CD1c-positive myeloid dendritic cell (primary cell): Measurements from ENCODE around the gene KCNG2.

ENCODE experiments used
- DNase-seq: peaks from one replicate; pipeline ENCODE4 v3.0.0-alpha.2; 2016; ENCODE audit errors: extremely low spot score

Gene KCNG2

DNA sequence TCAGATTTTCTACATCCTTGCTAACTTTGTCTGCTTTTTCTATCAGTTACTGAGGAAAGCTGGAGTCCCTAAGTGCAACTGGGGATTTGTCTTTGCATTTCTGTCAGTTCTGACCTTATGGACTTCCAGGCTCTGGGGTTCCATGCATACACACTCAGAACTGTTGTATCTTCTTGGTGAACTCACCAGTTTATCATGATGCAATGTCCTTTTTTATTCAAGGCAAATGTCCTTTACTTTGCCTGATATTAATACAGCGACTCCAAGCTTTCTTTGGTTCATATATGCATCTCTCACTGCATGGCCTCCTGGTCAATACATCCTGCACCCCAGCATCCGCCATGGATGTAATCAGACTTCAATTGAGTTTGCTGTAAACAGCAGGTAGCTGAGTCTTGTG, 109.0 kb downstream of the KCNG2 start:
- DNase-seq: no peak

DNA sequence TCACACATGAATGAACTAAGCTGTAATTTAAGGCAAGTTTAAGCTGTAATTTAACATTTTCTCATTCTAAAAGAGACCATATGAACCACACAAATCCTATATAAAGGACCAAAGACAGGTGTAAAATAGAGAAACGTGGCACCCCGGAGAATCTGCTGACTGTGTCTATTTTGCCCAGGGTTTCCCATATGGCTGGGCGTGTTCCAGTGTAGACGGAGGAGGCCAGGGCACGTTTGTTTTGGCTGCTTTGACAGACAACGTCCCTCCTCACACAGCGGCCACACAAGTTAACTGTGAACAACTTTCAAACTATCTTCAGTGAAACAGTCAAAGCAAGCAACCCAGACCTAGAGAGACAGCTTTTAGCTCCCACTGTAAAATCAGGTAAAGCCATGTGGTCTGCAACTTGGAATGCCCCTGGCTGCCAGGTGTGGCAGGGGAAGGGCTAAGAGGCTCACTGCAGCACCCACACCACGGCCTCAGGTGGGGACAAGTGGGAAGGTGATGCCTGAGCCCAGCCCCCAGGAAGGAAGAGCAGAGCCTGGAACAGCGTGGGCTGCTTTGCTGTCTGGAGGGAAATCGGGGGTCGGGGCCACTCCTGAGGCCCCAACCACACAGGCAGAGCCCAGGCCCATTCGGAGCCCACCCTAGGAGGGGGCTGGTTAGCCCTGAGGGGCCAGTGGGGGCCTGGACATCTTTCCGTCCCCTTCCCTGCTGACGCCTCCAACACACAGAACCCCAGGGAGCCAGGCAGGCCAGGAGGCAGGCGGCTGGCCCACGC, 113.0 kb downstream of the KCNG2 start:
- DNase-seq: no peak

DNA sequence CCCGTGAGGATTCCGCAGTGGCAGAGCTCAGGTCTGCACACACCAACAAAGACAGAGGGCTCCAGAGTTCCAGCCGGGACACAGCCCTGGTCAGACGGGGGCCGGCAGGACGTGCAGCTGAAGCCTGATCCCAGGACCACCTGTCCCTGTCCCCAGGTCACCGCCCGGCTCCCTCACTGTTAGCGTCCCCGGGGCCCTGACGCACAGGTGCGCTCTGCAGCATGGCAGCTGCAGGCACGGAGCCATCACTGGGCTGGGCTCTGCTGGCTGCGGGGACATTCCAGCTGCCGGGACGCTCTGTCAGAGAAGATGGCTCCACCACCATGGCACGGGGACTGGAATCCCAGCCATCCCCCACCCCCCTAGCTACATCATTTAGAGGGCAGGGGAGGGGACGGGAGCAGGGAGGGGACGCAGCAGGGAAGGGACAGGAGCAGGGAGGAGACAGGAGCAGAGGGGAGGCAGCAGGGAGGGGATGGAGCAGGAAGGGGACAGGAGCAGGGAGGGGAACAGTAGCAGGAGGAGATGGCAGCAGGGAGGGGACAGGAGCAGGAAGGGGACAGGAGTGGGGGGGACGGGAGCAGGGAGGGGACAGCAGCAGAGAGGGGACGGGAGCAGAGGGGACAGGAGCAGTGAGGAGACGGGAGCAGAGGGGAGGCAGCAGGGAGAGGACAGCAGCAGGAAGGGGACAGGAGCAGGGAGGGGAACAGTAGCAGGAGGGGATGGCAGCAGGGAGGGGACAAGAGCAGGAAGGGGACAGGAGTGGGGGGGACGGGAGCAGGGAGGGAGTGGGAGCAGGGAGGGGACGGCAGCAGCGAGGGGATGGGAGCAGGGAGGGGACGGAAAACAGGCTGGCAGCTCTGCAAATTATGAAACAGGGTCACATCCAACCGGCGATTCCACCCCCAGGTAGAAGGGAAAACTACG, 113.9 kb downstream of the KCNG2 start:
- no peak for DNase-seq

DNA sequence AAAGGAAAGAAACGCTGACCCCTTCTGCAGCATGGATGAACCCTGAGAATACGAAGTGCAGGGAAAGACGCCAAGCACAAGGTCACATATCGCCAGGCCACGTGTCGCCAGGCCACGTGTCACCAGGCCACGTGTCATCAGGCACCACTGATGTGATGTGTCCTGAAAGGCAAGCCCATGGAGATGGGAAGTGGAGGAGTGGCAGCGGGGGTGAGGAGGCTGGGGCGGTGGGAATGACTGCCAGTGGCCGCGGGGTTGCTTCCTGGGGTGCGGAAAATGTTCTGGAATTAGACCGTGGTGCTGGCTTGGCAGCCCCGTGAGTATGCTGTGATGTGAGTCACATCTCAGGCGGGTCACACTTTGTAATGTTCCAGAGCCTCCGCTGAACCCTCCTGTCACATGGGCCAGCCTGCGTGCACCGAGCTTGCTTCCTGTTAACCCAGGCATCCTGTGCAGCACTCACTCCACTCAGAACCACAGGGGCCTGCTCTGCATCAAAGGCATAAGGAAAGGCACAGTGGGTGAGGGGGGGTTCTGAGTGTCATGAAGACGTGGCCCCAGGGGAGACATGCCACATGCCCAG, 114.8 kb downstream of the KCNG2 start:
- no peak for DNase-seq

DNA sequence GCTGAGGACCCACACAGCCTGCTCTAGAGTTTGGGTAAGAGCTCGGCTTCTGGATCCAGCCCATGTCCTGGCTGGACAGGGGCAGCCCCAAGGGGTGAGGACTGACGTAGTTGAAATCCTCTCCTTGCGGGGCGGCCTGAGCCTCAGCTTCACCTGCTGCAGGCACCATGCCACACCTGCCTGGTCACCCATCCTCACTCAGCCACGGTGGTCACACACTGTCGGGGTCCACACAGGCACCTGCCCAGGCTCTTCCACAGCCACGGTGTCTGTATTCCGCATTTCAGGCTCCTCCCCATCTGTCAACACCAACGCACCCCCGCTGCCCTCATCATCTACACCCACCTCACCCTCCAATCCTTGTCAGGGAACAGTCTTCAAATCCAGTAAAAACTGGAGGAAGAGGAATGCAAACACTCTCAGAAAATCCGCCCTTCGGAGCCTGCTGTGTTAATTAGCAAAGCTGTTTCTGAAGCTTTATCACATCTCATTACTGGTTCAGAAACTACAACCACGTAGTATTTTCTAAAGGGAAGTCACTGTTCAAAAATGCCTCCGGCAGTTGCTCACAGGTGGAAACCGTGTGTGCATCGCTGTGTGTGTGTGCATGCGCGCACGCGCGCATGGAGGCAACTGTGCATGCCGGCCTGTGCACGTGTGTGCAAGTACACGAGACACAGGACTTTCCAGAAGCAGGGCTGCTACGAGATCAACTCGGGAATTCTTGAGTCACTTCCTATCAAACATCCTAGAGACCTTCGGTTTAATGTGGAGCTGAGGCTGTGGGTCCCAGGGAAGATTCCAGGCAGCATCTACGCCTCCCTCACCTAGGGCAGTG, 115.5 kb downstream of the KCNG2 start:
- no peak for DNase-seq

DNA sequence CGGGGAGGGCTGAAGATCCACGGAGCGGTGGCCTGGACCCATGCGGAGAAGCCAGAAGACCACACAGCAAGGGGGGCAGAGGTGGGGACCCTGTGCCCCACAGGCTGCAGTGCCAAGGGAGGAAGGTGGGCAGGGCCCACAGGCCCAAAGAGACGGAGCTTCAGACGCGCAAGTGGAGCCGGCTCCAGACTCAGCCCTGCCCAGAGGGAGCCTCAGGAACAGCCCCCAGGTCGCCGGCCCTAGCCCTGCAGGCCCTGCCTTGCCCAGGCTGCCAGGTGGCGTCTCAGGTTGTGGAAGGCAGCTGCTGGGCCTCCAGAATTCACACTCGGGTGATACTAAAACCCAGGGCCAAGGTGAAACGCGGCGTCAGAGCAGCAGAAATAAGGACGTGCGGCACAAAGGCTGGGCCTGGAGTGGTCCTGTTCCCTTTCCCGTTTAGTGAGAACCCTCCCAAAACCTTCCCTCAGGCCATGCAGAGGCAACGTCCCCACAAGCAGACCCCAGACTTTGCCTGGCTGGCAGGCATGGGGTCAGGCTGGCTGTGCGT, 116.9 kb downstream of the KCNG2 start:
- no peak for DNase-seq

DNA sequence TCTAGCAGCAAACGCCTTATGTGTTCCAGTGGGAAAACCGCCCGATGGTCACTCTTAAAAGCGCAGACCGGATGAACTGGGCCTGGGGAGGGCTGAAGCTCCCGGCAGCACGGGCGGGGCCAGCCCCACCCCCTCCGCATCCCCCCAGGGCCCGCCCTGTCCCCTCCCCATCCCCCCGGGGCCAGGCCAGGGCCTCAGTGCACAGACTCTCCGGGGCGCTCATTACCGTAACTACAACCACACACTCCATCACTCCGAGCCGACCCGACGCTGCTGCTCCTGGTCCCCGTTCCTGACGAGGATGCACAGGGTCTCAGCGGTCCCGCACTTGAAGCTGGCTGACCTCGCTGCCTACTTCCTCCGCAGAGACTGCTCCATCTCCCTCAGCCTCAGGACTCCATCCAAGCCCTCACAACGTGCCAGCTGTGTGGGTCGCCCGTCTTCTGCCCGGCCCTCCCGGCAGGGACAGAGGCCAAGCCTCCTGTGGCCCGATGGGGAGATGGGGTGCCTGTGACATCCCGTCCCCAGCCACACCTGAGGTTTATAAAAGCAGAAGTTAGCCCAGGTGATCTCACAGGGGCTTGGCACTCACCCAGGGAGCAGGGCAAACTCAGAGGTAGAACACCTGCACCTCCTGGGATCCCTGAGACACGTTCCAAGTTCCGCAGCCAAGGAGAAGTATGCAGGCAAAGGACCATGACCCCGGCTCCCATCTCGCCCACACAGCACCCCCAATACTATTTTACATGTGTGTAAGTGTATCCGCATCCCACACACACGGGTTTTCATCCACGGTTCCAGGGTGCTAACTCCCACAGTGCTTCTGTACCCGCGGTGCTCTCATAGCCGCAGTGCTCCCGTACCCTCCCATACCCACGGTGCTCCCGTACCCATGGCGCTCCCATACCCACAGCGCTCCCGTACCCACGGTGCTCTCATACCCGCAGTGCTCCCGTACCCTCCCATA, 117.7 kb downstream of the KCNG2 start:
- DNase-seq: no peak

DNA sequence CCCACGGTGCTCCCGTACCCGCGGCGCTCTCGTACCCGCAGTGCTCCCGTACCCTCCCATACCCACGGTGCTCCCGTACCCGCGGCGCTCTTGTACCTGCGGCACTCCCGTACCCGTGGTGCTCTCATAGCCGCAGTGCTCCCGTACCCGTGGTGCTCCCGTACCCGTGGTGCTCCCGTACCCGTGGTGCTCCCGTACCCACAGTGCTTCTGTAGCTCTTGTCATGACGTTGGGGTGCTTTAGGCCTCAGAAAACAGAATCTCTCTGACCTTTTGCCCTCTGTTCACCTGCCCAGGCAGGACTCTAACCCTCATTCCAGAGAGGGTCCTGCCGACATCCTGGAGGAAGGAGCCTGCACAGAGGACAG, 118.4 kb downstream of the KCNG2 start:
- no peak for DNase-seq

DNA sequence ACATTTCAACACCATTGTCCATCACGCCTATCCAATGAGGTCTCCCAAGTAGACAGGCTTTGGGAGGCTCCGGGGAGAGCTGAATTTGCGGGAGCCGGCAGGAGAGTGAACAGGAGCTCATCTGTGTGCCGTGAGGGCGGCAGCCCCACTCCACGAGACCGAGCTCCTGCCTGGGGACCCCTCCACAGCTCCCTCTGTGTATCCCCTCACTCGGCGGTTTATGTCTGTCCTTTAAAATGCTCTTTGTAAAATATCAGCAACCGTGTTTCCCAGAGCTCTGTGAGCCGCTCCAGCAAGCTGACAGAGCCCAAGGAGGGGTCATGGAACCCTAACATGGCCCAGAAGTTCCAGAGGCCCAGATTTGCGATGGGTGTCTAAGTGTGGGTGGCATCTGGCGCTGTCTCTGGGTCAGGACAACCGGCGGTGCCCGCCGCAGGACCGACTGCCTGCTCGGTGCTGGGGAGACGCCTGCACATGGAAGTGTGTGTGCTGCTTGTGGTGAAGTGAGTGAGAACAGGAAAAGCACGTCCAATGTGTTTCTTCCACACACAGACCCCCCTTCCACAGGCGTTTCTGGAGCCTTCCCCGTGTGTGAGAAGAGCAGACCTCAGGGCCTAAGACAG, 118.9 kb downstream of the KCNG2 start:
- no peak for DNase-seq

DNA sequence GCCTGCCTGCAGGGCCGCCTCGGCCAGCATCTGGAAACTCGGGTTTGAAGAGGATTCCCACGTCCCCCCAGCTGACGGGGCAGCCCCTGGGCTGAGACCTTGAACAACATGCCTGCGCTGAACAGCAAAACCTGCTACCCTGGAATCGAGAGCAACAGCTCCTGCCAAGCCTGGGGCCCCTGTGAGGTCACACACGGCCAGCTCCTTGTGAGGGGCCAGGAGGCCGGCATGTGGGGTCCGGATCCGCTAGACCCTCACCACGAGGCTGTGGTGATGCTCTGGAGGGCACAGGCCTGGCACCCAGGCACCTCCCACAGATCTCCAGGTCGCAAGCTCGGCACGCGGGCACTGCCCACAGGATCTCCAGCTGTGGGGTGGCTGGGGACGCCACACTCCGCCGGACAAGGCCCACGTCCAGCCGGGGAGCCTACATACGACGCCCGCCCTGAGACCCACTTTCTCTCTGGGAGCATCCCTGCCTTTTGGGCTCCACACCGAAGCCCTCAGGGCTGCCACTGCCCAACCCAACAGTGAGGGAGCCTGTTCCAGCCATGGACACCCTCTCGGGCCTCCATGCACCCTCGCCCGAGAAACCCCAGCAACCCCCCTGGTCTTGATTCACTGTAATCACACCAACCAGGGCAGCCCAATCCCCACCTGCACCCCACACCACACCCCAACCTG, 119.6 kb downstream of the KCNG2 start:
- DNase-seq: no peak

DNA sequence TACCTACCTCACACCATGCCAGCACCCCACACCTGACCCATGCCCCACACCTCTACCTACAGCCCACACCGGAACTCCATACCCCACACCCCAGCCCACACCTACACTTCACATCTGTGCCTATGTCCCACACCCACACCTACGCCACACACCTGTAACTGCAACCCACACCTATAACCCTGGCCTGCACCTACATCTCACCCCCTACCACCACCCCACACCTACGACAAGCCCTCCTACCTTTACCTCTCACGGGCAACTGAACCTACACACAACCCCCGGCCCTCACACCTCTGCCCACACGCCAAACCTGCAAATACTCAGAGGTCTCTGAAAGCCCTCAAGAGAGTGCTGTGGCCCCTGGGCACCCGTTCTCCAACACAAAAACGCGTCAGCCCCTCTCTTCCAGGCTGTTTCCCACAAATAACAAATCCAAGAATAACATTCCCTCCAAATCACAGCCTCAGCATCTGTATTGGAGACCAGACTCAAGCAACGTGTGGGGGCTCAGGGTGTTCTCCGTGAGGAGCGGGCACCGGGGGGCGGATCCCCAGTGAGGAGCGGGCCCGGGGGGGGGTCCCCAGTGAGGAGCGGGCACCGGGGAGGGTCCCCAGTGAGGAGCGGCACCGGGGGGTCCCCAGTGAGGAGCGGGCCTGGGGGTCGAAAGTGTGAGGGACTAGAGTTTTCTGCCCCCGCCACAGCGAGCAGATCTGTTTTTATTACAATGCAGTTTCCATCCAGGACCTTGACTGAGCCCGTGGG, 120.3 kb downstream of the KCNG2 start:
- no peak for DNase-seq

DNA sequence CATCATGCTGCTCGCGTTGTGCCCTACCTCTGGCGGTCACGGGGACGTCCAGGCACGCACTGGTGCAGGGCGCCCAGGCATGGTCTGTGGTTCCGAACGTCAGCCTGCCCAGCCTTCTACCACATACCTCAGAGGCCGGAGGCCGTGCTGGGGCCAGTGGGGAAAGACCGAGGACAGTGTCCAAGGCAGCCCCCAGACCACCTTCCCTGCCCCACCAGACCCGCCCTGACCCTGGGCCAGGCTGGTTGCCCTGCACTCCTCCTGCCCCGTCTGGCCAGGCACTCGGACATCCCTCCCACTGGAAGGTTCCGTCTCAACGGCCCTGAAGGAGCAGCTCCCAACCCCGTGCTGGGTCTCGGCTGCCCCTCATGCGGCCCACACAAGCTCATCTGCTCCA, 120.9 kb downstream of the KCNG2 start:
- no peak for DNase-seq

DNA sequence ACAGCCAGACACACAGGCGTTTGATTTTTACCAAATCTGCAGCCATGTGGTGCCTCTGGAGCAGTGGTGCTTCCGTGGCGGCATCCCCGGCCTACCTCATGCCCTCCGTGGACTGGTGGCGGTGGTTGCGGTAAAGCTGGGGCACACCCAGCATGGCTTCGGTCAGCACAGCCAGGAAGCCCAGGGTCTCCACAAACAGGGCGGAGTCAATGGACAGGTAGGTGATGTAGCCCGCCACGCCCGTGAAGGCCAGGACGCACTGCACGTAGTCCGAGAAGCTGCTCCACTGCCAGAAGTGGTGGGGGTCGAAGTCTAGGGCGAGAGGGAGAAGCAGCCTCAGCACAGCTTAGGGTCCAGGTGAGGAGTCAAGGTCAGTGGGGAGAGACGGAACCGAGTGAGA, 121.4 kb downstream of the KCNG2 start:
- no peak for DNase-seq

DNA sequence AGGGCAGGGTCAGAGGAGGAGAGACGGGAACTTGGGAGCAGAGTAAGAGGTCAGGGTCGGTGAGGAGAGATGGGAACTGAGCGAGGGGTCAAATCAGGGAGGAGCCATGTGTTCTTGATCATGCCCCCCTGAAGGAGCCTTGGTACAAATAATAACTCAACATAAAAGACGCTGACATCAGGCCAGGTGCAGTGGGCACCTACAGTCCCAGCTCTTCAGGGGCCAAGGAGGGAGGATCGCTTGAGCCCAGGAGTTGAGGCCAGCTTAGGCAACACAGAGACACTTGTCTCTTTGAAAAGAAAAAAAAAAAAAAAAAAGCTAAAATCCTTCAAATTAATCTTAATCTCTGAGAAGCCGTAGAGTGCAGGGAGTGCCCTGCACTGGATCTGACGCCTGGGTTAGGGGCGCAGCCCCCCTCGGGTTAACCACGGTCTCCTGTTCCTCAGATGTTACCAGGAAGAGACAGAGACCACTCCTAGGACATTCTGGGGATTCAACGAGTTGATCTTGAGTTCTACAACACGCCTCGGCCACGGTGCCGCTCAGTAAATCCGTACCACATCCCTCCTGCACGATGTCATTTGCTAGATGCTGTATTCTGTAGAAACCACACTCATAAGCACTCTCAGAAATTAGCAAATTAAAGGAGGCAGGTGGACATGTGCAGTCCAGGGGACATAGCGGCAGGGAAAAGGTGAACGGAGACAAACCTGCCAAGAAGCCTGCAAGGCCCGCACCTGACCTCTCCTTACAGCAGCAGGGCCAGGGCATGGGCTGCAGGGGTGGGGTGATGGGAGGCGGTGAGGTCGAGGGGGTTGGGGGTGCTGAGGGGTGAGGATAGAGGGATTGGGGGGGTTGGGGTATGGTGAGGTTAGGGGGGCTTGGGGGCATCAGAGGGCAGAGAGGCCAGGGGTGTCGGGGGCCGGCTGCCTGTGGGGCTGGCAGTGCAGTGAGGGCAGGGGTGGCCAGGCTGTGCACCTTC, 124.5 kb downstream of the KCNG2 start:
- DNase-seq: no peak

DNA sequence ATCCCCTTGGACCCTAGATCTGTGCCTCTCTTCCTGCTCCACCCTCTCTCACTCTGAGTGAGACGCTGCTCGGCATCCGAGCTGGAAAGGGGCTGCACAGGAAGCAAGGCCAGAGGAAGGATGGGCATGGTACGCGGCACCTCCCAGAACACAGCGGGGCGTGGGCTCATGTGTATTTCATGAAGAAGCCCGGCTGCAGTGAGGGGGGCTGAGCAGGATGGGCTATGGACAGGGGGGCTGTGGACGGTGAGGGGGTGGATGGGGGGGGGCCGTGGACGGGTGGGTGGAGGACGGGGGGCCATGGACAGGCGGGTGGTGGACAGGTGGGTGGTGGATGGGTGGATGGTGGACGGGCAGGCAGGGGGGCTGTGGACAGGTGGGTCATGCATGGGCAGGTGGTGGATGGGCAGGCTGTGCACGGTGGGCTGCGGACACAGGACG, 125.3 kb downstream of the KCNG2 start:
- no peak for DNase-seq

DNA sequence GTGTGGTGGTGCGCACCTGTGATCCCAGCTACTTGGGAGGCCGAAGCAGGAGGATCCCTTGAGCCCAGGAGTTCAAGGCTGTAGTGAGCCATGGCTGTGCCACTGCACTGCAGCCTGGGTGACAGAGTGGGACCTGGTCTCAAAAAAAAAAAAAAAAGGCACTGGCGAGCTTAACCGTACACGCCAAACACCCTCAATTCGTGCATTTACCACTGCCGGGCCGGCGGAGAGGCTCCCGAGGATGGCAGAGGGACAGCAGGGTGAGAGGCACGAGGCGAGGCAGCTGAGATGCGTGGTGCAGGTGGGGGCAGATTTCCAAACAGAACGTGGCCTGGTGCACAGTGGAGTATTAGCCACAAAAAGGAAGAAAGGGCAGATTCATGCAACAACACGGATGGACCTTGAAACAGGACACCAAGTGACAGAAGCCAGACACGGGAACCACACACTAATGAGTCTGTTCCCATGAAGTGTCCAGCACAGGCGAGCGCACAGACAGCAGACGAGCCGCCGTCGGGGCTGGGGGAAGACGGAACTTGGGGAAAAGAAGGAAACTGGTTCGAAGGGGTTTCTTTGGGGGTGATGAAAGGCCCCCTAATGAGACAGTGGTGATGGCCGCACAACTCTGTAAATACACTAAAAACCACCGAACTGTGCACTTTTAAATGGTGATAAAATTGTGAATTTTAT, 126.3 kb downstream of the KCNG2 start:
- DNase-seq: no peak
